Caco-2 (cell line): Measurements from ENCODE around the gene CAPN13. TPM values are rescaled to one million over a fixed set of nuclear protein-coding genes. Genes with fewer than 3 reads are reported as not detected.

ENCODE experiments used
- BruUV-seq: library from RNA; stranded (reverse); fragments of 400-500 nt; replicated peaks from 2 replicates; lab custom pipeline; 2021; lab: Mats Ljungman, UMichigan
- CTCF ChIA-PET: fragments of 300-600 bp; sonication (Branson Sonifier 250); formaldehyde crosslinking; loops from one replicate; lab custom pipeline; 2022; ENCODE audit warnings: antibody characterized with exemption; lab: Charles Lee
- POLR2A ChIA-PET: fragments of 300-600 bp; sonication (Branson Sonifier 250); formaldehyde crosslinking; loops from one replicate; lab custom pipeline; 2022; ENCODE audit warnings: antibody characterized with exemption; lab: Charles Lee
- DNase-seq, 2 experiments: peaks; one replicate each; pipeline versions ENCODE4 v3.0.0 to v3.0.0-alpha.2; 2020 to 2022
- H3K27me3 ChIP-seq: replicated peaks from 2 replicates; pipeline ENCODE4 v1.6.0; 2011; ENCODE audit warnings: low read length; ENCODE audit not compliant: control insufficient read depth, insufficient read depth
- H3K36me3 ChIP-seq: 2 replicates; pipeline ENCODE4 v1.5.1; 2011; ENCODE audit warnings: low read length; ENCODE audit not compliant: control insufficient read depth, insufficient read depth
- H3K4me1 ChIP-seq: fragments of 250-450 bp; sonication (Bioruptor Pico); 2 replicates; pipeline ENCODE4 v1.5.1; 2020; ENCODE audit warnings: mild to moderate bottlenecking
- H3K4me3 ChIP-seq: 2 replicates; pipeline ENCODE4 v1.5.1; 2011; ENCODE audit warnings: low read depth, mild to moderate bottlenecking, control low read depth, low read length
- H3K9me3 ChIP-seq: fragments of 250-450 bp; sonication (Bioruptor Pico); 2 replicates; pipeline ENCODE4 v1.5.1; 2020; ENCODE audit warnings: mild to moderate bottlenecking, moderate library complexity
- H3K27ac Mint-ChIP-seq: one replicate; pipeline ENCODE4 v1.8.0; 2022; ENCODE audit warnings: mixed read lengths; ENCODE audit not compliant: unreplicated experiment
- H3K27me3 Mint-ChIP-seq: one replicate; pipeline ENCODE4 v1.8.0; 2022; ENCODE audit warnings: mixed read lengths; ENCODE audit not compliant: insufficient read depth, unreplicated experiment
- H3K36me3 Mint-ChIP-seq: one replicate; pipeline ENCODE4 v1.8.0; 2022; ENCODE audit warnings: mild to moderate bottlenecking, mixed read lengths; ENCODE audit not compliant: insufficient read depth, unreplicated experiment
- H3K4me1 Mint-ChIP-seq: one replicate; pipeline ENCODE4 v1.8.0; 2022; ENCODE audit warnings: low read depth, mixed read lengths; ENCODE audit not compliant: unreplicated experiment
- H3K4me3 Mint-ChIP-seq: one replicate; pipeline ENCODE4 v1.8.0; 2022; ENCODE audit warnings: mild to moderate bottlenecking, moderate library complexity, mixed read lengths; ENCODE audit not compliant: unreplicated experiment
- H3K9me3 Mint-ChIP-seq: one replicate; pipeline ENCODE4 v1.8.0; 2022; ENCODE audit warnings: mixed read lengths; ENCODE audit not compliant: unreplicated experiment
- intact Hi-C: fragments of 100-400 bp; cut with micrococcal nuclease; formaldehyde crosslinking; loops from one replicate; pipeline ENCODE4 v1.10.0; 2022; ENCODE audit not compliant: unreplicated experiment
- total RNA-seq: library from RNA; stranded (reverse); gene quantifications from 2 replicates; pipeline ENCODE4 v1.2.3, GENCODE V29; 2022
- TF ChIP-seq, protein P1 (sequence below), 2 experiments: fragments of 200-600 bp in 1 of 2; IDR thresholded peaks; 1 replicate in 1 of 2; 2 replicates in 1 of 2; pipeline versions ENCODE4 v1.5.1 to v1.8.0; 2011 to 2022; ENCODE audit warnings: antibody characterized with exemption in 1 of 2, control low read depth in 1 of 2, inconsistent platforms in 1 of 2, low read depth in 1 of 2, low read length in 1 of 2, mild to moderate bottlenecking in 1 of 2, moderate library complexity in 1 of 2; ENCODE audit not compliant: insufficient read depth in 1 of 2, severe bottlenecking in 1 of 2, unreplicated experiment in 1 of 2

Gene CAPN13
- total RNA-seq, 1 experiment from 2014 or later = 2.1 TPM

DNA sequence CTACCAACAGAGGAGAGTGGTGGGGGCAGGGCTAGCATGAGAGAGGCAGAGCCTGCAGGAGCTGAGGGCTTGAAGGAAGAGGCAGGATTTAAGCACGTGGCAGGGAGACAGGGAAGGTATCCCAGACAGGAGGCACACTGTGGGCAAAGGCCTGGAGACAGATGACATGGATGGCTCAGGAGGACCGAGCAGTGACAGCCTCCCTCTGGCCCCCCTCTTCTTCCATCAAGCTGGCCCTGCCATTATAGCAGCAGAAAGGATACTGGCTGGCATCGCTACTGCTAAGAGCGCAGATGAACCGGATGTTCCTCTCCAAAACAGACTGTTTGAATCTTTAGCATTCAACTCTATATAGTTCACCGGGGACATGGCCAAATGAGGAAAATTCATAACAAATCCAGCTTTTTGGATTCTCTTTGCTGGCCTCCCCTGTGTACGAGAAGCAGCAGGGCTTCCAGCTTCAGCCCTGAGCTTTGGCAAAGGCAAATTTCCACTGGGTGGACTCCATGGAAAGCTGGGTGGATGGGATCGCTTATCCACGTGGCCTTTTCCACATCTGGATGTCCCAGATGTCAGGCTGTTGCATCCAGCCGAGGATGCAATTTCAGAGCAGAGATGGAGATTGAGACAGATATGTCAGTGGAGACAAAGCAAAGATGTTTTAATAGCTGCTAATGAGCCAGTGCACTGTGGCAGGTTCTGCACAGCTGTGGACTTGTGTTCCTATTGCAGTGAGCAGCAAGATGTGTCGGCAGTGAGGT, 36.2 kb downstream of the CAPN13 start:
- BruUV-seq = no TSS peak
- no peaks in the 10 kb centered on the region for H3K9me3 Mint-ChIP-seq
- H3K4me1 Mint-ChIP-seq = no peaks in the 10 kb centered on the region
- TF ChIP-seq, protein P1, sequence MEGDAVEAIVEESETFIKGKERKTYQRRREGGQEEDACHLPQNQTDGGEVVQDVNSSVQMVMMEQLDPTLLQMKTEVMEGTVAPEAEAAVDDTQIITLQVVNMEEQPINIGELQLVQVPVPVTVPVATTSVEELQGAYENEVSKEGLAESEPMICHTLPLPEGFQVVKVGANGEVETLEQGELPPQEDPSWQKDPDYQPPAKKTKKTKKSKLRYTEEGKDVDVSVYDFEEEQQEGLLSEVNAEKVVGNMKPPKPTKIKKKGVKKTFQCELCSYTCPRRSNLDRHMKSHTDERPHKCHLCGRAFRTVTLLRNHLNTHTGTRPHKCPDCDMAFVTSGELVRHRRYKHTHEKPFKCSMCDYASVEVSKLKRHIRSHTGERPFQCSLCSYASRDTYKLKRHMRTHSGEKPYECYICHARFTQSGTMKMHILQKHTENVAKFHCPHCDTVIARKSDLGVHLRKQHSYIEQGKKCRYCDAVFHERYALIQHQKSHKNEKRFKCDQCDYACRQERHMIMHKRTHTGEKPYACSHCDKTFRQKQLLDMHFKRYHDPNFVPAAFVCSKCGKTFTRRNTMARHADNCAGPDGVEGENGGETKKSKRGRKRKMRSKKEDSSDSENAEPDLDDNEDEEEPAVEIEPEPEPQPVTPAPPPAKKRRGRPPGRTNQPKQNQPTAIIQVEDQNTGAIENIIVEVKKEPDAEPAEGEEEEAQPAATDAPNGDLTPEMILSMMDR (IDR thresholded peaks at IDR 0.05; ENCODE audit: insufficient read depth in 1 of 2, low read depth in 1 of 2, low read length in 1 of 2, severe bottlenecking in 1 of 2, unreplicated experiment in 1 of 2) = no peak
- H3K27ac Mint-ChIP-seq = no peak overlapping the region
- no peaks in the 10 kb centered on the region for H3K36me3 ChIP-seq
- no peaks in the 10 kb centered on the region for H3K9me3 ChIP-seq
- ChIA-PET POLR2A (interaction anchor here (0.5 kb wide), 1 partner anchor 540 kb away, joined by 3 read pairs; no protein-coding TSS in a partner anchor), CTCF (no interaction called here)
- H3K27me3 ChIP-seq = no peaks in the 10 kb centered on the region
- no peaks in the 10 kb centered on the region for H3K36me3 Mint-ChIP-seq
- intact Hi-C loops = no loop called here
- no peak overlapping the region for H3K4me3 Mint-ChIP-seq
- peaks cover 3% of the 10 kb centered on the region for H3K27me3 Mint-ChIP-seq
- no peak overlapping the region for H3K4me3 ChIP-seq
- 0 out of 2 replicates have a peak, but pooled peaks cover 4% of the 10 kb centered on the region for H3K4me1 ChIP-seq
- no peak for DNase-seq

GRCh38 chr2:30769891-30770462, 37.3 kb downstream of the CAPN13 start:
- H3K36me3 Mint-ChIP-seq = no peaks in the 10 kb centered on the region
- intact Hi-C loops = no loop called here
- no peak overlapping the region for H3K27ac Mint-ChIP-seq
- no peaks in the 10 kb centered on the region for H3K4me1 Mint-ChIP-seq
- no peaks in the 10 kb centered on the region for H3K27me3 ChIP-seq
- no peak for DNase-seq
- no peaks in the 10 kb centered on the region for H3K9me3 Mint-ChIP-seq
- no peak overlapping the region for H3K4me3 ChIP-seq
- TF ChIP-seq, protein P1 (IDR thresholded peaks at IDR 0.05; ENCODE audit: insufficient read depth in 1 of 2, low read depth in 1 of 2, low read length in 1 of 2, severe bottlenecking in 1 of 2, unreplicated experiment in 1 of 2) = no peak
- peaks cover 8% of the 10 kb centered on the region for H3K27me3 Mint-ChIP-seq
- H3K9me3 ChIP-seq = no peaks in the 10 kb centered on the region
- no peaks in the 10 kb centered on the region for H3K36me3 ChIP-seq
- ChIA-PET CTCF (no interaction called here), POLR2A (no interaction called here)
- no peak overlapping the region for H3K4me3 Mint-ChIP-seq
- BruUV-seq = no TSS peak
- H3K4me1 ChIP-seq = no peaks in the 10 kb centered on the region

DNA sequence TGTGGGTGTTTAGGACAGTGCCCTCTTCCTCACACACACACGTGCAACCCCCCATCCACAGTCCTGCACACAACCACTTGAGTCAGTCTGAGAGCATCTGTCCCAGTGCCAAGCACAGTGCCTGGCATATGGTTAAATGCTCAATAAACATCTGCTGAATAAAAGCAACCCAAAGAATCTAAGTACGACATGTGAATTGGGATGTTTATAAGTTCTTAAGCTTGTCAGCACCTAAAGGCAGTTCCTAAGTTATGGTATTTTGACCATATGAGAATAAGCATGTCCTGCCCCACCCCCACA, 37.8 kb downstream of the CAPN13 start:
- H3K36me3 Mint-ChIP-seq = no peaks in the 10 kb centered on the region
- H3K27ac Mint-ChIP-seq = no peak overlapping the region
- no peak for DNase-seq
- H3K9me3 Mint-ChIP-seq = no peaks in the 10 kb centered on the region
- POLR2A ChIA-PET = no interaction called here
- no peaks in the 10 kb centered on the region for H3K9me3 ChIP-seq
- H3K4me3 ChIP-seq = no peak overlapping the region
- intact Hi-C loops = no loop called here
- CTCF ChIA-PET = no interaction called here
- H3K4me3 Mint-ChIP-seq = no peak overlapping the region
- no TSS peak for BruUV-seq
- H3K4me1 Mint-ChIP-seq = no peaks in the 10 kb centered on the region
- no peaks in the 10 kb centered on the region for H3K36me3 ChIP-seq
- no peaks in the 10 kb centered on the region for H3K4me1 ChIP-seq
- no peaks in the 10 kb centered on the region for H3K27me3 ChIP-seq
- H3K27me3 Mint-ChIP-seq = peaks cover 8% of the 10 kb centered on the region
- TF ChIP-seq, protein P1 (IDR thresholded peaks at IDR 0.05; ENCODE audit: insufficient read depth in 1 of 2, low read depth in 1 of 2, low read length in 1 of 2, severe bottlenecking in 1 of 2, unreplicated experiment in 1 of 2) = no peak
